ENCODE measurements around the gene RING1.

- TF ChIP-seq CTCF (IDR thresholded peaks at IDR 0.05) (no peak), POLR2A (IDR thresholded peaks at IDR 0.05) (no peak)
Observed at GRCh38 chr6:33193619-33194018, 14.7 kb upstream of the RING1 start.

Data from thyroid gland (tissue), 4 donors.